GM19328 (cell line): ENCODE results near the gene ST8SIA1.

Experiments
- ATAC-seq: cut with Tn5 transposase; IDR thresholded peaks from one replicate; pipeline ENCODE4 v1.9.1; 2021; ENCODE audit warnings: mild to moderate bottlenecking, moderate library complexity; ENCODE audit not compliant: unreplicated experiment

The ST8SIA1 gene

DNA sequence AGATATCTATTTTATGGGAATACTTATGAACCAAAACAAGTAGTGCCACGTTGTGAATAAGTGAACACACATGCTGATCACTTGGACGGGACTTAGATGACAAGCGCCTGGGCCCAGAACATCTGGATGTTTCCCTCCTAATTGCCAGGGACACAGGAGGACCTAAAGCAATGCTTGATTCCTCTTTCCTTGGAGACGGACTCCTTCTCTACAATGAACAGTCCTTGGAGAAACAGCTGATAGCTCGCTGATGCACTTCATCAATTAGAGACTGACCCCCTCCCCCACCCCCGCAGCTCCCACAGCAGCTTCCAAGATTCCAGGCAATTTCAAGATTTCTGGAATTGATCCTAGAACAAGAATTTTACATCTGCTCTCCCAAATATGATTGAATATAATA, 86.4 kb downstream of the ST8SIA1 start:
- no peak for ATAC-seq

GRCh38 chr12:22246217-22246846, 88.2 kb downstream of the ST8SIA1 start:
- no peak for ATAC-seq

DNA sequence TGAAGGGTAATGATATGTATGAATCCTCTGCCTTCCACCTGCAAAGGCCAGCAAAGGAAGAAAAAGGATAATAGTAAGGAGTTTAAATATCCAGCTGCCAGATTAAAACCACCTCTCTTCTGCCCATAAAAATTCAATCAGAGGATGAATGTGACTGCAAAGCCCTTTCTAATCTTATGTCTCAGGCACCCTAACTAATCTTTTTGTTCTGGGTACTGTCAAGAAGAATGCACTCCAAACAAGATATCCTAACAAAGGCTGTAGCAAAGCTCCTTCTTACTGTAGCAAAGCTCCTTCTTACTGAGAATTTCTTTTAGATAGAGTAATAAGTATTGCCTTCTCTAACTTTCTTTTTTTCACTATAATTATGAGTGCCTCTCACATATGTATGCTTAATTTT, 91.8 kb downstream of the ST8SIA1 start:
- ATAC-seq, result no peak

DNA sequence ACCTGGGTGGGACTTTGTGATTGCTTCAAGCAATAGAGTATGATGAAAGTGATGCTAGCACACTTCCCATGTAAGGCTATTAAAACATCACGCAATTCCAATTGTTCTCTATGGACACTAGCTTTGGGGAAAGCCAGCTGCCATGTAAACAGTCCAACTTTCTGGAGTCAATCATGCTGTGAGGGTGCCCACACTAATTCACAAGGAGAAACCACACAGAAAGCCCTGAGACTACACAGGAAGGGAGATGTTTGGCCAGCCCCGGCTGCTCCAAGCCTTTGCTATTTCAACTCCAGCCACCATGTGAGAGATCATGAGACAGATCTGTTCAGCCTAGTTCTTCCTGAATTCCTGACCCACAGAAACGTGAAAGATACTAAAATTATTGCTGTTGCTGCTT, 96.3 kb downstream of the ST8SIA1 start:
- ATAC-seq, result no peak

DNA sequence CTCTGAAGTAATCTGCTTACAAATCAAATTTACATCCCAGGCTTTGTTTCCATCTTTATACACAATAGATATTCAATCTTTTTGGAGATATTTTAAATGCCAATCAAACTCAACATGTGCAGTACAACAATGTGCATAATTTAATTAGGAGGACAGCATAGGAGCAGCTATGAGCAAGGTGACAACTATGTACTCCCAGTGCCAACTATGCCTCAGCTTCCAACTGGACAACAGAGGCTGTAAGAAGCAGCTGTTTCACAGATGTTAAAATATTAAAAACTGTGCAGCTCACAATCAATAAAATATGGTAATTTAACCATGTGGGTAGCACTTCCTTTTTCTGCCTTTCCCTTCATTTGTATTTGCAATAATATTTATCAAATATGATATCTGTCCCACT, 99.9 kb downstream of the ST8SIA1 start:
- no peak for ATAC-seq

- ATAC-seq, result no peak
These were observed 102.7 kb downstream of the ST8SIA1 start for GRCh38 chr12:22231836-22232235.

GRCh38 chr12:22231078-22231477, 103.4 kb downstream of the ST8SIA1 start:
- ATAC-seq, result no peak

DNA sequence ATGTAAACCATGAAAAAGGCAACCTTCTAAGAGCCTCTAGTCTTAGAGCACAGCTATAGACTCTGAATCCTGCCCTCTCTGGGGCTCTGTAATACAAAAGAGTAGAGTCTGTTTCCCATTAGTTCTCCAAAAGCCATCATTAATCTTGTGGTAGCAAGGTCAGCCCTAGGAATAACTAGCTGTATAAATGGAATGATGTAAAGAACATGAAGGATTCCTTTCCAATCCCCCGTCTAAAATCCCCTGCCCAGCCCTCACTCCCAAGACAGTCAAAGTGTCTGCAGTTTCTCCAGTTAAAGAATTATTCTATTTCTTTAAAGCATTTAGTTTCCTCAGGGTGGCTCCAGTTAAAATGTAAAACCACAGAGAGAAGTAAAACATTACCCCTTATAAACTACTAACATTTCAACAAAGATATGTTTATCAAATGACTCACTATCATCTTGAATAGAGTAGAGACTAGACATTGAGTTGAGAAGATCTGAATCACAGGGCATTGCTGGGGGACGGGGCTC, 104.2 kb downstream of the ST8SIA1 start:
- ATAC-seq, result no peak

GRCh38 chr12:22229652-22230279, 104.7 kb downstream of the ST8SIA1 start:
- no peak for ATAC-seq

DNA sequence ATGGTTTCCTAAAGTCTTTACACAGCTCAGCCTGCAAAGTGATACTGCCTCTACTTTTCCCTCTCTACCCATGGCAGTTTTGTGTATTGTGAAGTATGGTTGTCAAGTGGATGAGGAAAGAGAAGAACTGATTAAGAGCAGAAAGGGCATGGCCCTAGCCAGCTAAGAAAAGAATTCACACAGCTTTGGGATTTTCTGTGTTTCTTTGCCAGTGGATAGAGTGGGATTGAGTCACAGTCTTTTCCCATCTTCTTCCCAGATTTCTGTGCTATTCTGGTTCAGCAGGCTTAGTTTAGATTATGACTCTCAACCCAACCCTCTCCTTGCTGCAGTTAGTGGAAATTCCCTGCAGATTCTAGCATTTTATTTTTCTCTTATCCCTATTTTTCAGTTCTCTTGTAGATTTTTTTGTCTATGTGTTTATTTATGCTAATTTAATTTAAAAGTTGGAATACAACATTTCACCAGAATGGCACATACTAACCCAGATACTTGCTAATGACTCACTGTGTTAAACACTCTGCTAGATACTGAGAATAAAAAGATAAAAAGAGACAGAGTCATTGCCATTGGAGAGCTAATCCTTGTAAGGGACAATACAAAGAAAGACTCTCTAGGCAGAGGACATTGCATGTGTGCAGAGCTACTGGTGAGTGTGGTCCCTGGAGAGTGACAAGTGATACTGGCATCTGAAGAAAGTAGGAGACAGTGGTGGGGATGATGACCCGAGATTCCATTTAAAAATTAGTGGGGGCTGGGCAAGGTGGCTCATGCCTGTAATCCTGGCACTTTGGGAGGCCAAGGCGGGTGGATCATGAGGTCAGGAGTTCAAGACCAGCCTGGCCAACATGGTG, 106.3 kb downstream of the ST8SIA1 start:
- ATAC-seq, result no peak

DNA sequence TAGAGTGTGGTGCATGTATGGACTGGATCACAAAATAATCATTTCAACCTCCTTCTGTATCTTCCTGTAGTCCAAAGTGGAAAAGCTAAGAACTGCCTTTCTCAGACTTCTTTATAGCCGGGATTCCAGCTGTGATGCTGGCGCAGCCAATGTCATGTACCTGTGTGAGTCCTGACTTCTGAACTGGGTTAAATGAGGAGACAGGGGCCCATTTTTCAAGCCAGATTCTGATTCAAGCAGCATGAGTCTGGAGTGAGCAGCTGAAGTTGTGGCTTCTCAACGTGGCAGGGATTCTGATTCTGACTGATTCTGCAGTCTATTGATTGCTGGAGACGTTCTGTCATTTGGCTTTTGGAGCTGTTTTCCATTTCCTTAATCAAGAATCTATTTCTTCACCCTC, 111.2 kb downstream of the ST8SIA1 start:
- no peak for ATAC-seq

DNA sequence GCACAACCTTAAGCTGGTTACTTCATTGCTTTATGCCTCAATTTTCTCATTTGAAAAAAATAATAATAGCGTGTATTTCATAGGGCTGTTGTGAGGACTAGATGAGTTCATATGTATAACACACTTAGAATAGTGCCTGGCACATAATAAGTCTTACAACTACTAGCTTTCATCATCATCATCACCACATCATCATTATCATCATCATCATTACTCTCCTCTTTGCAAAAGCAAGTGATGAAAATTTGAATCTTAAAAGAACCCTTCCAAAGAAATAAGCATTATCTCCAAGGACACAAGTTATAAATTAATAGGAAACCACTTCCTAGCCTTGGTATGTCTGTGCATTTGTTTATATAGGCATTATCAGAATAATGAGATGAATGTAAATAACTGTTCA, 117.0 kb downstream of the ST8SIA1 start:
- no peak for ATAC-seq

- no peak for ATAC-seq
These were observed 118.8 kb downstream of the ST8SIA1 start for GRCh38 chr12:22215467-22216253.

GRCh38 chr12:22211128-22211527, 123.4 kb downstream of the ST8SIA1 start:
- no peak for ATAC-seq

GRCh38 chr12:22209422-22209821, 125.1 kb downstream of the ST8SIA1 start:
- no peak for ATAC-seq

DNA sequence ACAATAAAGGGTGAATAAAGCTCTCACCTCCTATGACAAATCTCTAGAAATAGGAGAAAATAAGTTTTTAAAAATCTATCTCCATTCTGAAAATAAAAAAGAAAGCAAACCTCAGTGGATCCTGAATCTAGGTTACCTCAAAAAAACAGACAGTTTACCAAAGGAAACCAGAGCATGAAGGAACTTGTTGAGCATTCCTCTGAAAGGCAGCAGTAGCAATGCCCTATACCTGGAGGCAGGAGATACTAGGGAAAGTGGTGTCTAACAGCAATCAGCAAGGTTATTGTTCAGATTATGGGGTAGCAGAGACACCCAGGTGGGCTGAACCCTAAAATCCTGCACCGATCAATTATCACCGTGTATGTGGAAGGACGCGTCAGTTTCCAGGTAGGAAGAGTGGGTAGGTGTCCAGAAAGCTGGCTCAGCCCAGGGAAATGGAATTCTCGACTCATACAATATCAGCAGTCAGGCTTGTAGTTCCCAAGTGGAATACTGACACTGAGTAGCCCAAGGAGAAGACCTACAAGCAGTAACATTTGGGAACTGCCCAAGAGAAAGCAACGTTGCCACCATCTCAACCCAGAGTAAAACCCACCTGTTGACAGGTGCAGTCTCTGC, 128.3 kb downstream of the ST8SIA1 start:
- ATAC-seq, result no peak

DNA sequence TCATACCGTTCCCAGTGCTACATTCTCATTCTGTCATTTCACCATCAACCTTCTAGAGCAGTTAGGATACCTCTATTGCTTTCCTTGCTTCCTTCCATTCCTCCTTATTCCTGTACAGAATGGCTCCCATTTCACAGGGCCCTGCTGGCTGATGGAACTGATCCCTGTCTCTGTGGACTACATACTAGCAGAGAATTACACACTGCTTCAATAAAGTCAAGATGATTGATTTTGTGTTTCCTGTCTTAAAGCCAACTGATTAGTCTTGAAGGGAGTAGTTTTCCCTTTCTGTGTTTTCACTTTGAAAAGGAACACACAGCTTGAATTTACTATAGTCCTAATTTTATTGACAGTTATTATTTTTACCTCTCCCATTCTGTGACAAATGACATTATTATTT, 130.1 kb downstream of the ST8SIA1 start:
- no peak for ATAC-seq

- no peak for ATAC-seq
These were observed 131.7 kb downstream of the ST8SIA1 start for GRCh38 chr12:22202847-22203246.

GRCh38 chr12:22201101-22201500, 133.4 kb downstream of the ST8SIA1 start:
- ATAC-seq, result no peak

GRCh38 chr12:22196236-22196635, 138.3 kb downstream of the ST8SIA1 start:
- no peak for ATAC-seq

DNA sequence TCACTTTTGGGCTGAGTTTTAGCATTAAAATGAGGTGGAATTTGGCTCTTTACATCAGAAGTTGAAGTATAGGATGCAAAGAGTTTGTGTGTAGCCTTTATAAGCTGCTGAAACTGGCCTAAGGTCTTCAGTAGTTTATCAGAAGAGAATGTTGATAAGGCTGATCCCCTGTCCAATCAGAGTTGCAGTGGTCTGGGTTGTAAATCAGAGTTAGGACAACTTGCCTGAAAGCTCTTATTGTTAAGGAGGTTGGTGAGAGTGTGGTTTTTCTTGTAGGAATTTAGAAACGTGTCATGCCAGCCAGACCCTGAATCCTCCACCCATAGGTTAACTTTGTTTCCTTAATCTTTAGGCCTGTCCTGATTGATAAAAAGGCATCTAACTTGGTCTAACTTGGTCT, 143.5 kb downstream of the ST8SIA1 start:
- ATAC-seq, result no peak
